Measurements from ENCODE around the gene NAV3. TPM values are rescaled to one million over a fixed set of nuclear protein-coding genes. Genes with fewer than 3 reads are reported as not detected.

The NAV3 gene
- total and polyA plus RNA-seq, 4 donors, result 0.22 to 1.7 (median 0.71) TPM

DNA sequence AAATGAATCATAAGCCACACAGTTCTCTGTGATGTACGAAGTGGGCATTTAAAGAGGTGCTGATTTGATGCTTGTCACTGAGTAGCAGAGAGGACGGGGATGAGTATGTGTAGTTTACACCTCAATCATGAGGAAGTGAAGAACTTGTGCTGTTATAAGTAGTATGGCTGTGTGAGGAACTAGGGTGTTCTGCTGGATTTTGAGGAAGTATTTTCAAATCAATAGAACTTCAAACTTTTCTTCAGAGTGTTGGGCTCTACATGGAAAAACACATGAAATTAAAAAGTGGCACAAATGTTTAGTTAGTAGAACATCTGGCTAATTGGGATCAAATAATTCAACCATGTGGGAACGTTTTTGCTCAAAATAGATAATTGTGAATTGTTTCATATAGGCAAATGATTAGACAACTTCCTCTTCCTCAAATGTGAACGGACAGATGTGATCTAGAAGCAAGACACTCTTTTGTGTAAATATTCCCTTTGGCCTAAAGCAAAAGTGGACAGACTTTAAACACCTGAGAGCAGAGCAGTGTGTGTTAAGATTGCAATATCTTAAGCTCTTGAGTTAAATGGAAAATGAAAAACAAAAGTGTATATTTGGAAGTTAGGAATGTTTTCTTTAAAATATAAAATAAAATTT lies 168.5 kb downstream of the NAV3 start:
- Histone ChIP-seq H3K9me3 (ENCODE audit: control insufficient read depth in 4 of 4, low read length in 3 of 4) (no peaks in the 10 kb centered on the region), H3K4me3 (ENCODE audit: low read depth in 1 of 3, low read length in 3 of 3) (no peak overlapping the region), H3K27me3 (ENCODE audit: control insufficient read depth in 4 of 4, insufficient read depth in 4 of 4, low read length in 3 of 4) (no peaks in the 10 kb centered on the region), H3K36me3 (ENCODE audit: control insufficient read depth in 4 of 4, insufficient read depth in 3 of 4, low read depth in 1 of 4, low read length in 3 of 4) (no peaks in the 10 kb centered on the region), H3K4me1 (ENCODE audit: control insufficient read depth in 4 of 4, insufficient read depth in 4 of 4, low read length in 3 of 4) (no peaks in the 10 kb centered on the region), H3K9ac (ENCODE audit: low read depth in 1 of 2, low read length in 2 of 2) (no peak overlapping the region), H3K27ac (ENCODE audit: low read depth in 1 of 2, low read length in 2 of 2) (no peak overlapping the region)
- DNase-seq (ENCODE audit: low spot score), result no peak
- TF ChIP-seq RAD21 (IDR thresholded peaks at IDR 0.05) (no peak), HNF4G (IDR thresholded peaks at IDR 0.05) (no peak), TAF1 (conservative IDR thresholded peaks at IDR 0.05) (no peak), FOXA2 (IDR thresholded peaks at IDR 0.05) (no peak), EGR1 (IDR thresholded peaks at IDR 0.05; ENCODE audit: low read depth in 2 of 2) (no peak), FOXA1 (IDR thresholded peaks at IDR 0.05) (no peak)
- TF ChIP-seq, protein P1, sequence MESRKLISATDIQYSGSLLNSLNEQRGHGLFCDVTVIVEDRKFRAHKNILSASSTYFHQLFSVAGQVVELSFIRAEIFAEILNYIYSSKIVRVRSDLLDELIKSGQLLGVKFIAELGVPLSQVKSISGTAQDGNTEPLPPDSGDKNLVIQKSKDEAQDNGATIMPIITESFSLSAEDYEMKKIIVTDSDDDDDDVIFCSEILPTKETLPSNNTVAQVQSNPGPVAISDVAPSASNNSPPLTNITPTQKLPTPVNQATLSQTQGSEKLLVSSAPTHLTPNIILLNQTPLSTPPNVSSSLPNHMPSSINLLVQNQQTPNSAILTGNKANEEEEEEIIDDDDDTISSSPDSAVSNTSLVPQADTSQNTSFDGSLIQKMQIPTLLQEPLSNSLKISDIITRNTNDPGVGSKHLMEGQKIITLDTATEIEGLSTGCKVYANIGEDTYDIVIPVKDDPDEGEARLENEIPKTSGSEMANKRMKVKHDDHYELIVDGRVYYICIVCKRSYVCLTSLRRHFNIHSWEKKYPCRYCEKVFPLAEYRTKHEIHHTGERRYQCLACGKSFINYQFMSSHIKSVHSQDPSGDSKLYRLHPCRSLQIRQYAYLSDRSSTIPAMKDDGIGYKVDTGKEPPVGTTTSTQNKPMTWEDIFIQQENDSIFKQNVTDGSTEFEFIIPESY (IDR thresholded peaks at IDR 0.05), result no peak
- TF ChIP-seq, protein P2, sequence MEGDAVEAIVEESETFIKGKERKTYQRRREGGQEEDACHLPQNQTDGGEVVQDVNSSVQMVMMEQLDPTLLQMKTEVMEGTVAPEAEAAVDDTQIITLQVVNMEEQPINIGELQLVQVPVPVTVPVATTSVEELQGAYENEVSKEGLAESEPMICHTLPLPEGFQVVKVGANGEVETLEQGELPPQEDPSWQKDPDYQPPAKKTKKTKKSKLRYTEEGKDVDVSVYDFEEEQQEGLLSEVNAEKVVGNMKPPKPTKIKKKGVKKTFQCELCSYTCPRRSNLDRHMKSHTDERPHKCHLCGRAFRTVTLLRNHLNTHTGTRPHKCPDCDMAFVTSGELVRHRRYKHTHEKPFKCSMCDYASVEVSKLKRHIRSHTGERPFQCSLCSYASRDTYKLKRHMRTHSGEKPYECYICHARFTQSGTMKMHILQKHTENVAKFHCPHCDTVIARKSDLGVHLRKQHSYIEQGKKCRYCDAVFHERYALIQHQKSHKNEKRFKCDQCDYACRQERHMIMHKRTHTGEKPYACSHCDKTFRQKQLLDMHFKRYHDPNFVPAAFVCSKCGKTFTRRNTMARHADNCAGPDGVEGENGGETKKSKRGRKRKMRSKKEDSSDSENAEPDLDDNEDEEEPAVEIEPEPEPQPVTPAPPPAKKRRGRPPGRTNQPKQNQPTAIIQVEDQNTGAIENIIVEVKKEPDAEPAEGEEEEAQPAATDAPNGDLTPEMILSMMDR (IDR thresholded peaks at IDR 0.05; ENCODE audit: low read depth, low read length, missing input control), result no peak
- TF ChIP-seq, protein P3, sequence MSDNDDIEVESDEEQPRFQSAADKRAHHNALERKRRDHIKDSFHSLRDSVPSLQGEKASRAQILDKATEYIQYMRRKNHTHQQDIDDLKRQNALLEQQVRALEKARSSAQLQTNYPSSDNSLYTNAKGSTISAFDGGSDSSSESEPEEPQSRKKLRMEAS (IDR thresholded peaks at IDR 0.05), result no peak
- TF ChIP-seq, protein P4, sequence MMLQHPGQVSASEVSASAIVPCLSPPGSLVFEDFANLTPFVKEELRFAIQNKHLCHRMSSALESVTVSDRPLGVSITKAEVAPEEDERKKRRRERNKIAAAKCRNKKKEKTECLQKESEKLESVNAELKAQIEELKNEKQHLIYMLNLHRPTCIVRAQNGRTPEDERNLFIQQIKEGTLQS (IDR thresholded peaks at IDR 0.05), result no peak
- 40% methylated on average over 4 of the region's 4 CpGs for WGBS

DNA sequence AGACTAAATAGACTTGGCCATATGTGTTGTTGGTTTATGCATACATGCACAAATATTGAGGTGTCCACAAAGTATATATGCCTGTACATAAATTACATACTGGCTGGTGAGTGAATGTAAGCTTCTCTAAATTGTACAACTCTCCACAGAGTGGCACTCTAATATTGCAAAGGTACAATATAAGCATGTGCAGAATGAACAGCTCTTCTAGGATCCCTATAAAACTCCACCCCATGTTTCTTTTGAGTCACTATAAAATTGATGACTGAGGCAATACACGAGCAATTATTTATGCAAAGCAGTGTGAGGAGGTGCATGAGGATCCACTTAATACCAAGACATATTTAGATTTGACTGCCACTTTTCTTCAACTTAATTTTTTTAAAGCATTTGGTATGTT lies 172.2 kb downstream of the NAV3 start:
- Histone ChIP-seq H3K27me3 (ENCODE audit: control insufficient read depth in 4 of 4, insufficient read depth in 4 of 4, low read length in 3 of 4) (no peaks in the 10 kb centered on the region), H3K9me3 (ENCODE audit: control insufficient read depth in 4 of 4, low read length in 3 of 4) (no peaks in the 10 kb centered on the region), H3K36me3 (ENCODE audit: control insufficient read depth in 4 of 4, insufficient read depth in 3 of 4, low read depth in 1 of 4, low read length in 3 of 4) (no peaks in the 10 kb centered on the region), H3K4me1 (ENCODE audit: control insufficient read depth in 4 of 4, insufficient read depth in 4 of 4, low read length in 3 of 4) (no peaks in the 10 kb centered on the region), H3K4me3 (ENCODE audit: low read depth in 1 of 3, low read length in 3 of 3) (no peak overlapping the region), H3K9ac (ENCODE audit: low read depth in 1 of 2, low read length in 2 of 2) (no peak overlapping the region), H3K27ac (ENCODE audit: low read depth in 1 of 2, low read length in 2 of 2) (no peak overlapping the region)
- 58% methylated on average over 1 of the region's 1 CpG for WGBS
- no peak for DNase-seq (ENCODE audit: low spot score)
- no peak for TF ChIP-seq TAF1 (conservative IDR thresholded peaks at IDR 0.05)
- TF ChIP-seq, protein P3 (IDR thresholded peaks at IDR 0.05), result no peak
- no peak for TF ChIP-seq GABPA (IDR thresholded peaks at IDR 0.05 in 1 of 2, conservative IDR thresholded peaks at IDR 0.05 in 1 of 2)
- no peak for TF ChIP-seq NR2F2 (IDR thresholded peaks at IDR 0.05)
- TF ChIP-seq RAD21 (IDR thresholded peaks at IDR 0.05), result no peak
- TF ChIP-seq YY1 (IDR thresholded peaks at IDR 0.05), result no peak
- TF ChIP-seq FOXA1 (IDR thresholded peaks at IDR 0.05), result no peak
- TF ChIP-seq HNF4G (IDR thresholded peaks at IDR 0.05), result no peak
